ENCODE data around the gene OR10H2. TPM values are rescaled to one million over a fixed set of nuclear protein-coding genes. Genes with fewer than 3 reads are reported as not detected.

OR10H2 gene
- total and polyA plus RNA-seq, 2 of the 8 experiments (the other 6 are each of a cell fraction or from before 2014, with no cell fraction given): not detected

GRCh38 chr19:15748239-15748638 is 20.4 kb downstream of the OR10H2 start:
- Histone ChIP-seq H3K4ac (replicated peaks; ENCODE audit: insufficient read length, low read depth, low read length) (no peak overlapping the region), H4K8ac (ENCODE audit: extremely low read depth, insufficient read depth, low read length) (no peak overlapping the region), H3K23me2 (ENCODE audit: low read depth, low read length) (no peaks in the 10 kb centered on the region), H4K5ac (ENCODE audit: insufficient read length, low read depth, low read length) (no peak overlapping the region), H2AFZ (ENCODE audit: low read length) (no peak overlapping the region), H3K79me2 (ENCODE audit: control insufficient read depth in 1 of 2, insufficient read depth in 2 of 2, low read length in 2 of 2) (no peaks in the 10 kb centered on the region), H3K56ac (replicated peaks; ENCODE audit: insufficient read length, low read depth, low read length) (no peak overlapping the region), H3K23ac (ENCODE audit: insufficient read length) (no peak overlapping the region), H2BK20ac (ENCODE audit: low read length) (no peak overlapping the region), H3K27me3 (replicated peaks in 1 of 4; ENCODE audit: control insufficient read depth in 3 of 4, extremely low read depth in 1 of 4, insufficient read depth in 3 of 4, low read length in 3 of 4) (no peaks in the 10 kb centered on the region), H3K9me3 (ENCODE audit: insufficient read depth in 2 of 2, low read depth in 1 of 2, low read length in 1 of 2) (peaks cover 48 to 65% of the 10 kb centered on the region in 2 experiments), H3K18ac (ENCODE audit: extremely low read depth, low read length) (no peak overlapping the region), H3K4me1 (replicated peaks in 1 of 4; ENCODE audit: control insufficient read depth in 3 of 4, insufficient read depth in 4 of 4, low read length in 3 of 4) (no peaks in the 10 kb centered on the region), H3K9ac (replicated peaks in 1 of 4; ENCODE audit: extremely low read depth in 1 of 4, low read depth in 3 of 4, low read length in 3 of 4) (no peak overlapping the region), H2BK15ac (ENCODE audit: low read length) (no peak overlapping the region), H2BK120ac (replicated peaks; ENCODE audit: low read depth, low read length) (no peak overlapping the region), H3K4me3 (ENCODE audit: extremely low read depth in 1 of 4, insufficient read depth in 2 of 4, low read depth in 3 of 4, low read length in 4 of 4) (no peak overlapping the region), H3K79me1 (ENCODE audit: low read depth, low read length) (no peaks in the 10 kb centered on the region), H4K91ac (replicated peaks; ENCODE audit: insufficient read length, low read length) (no peak overlapping the region), H3K36me3 (ENCODE audit: control insufficient read depth in 2 of 4, insufficient read depth in 4 of 4, low read length in 3 of 4) (no peaks in the 10 kb centered on the region), H2BK5ac (ENCODE audit: low read depth, low read length) (no peak overlapping the region), H3K4me2 (ENCODE audit: insufficient read depth in 1 of 2, low read depth in 2 of 2, low read length in 2 of 2) (no peak overlapping the region), H4K20me1 (replicated peaks in 1 of 2; ENCODE audit: control insufficient read depth in 1 of 2, insufficient read depth in 2 of 2, low read length in 2 of 2) (no peaks in the 10 kb centered on the region), H3K14ac (ENCODE audit: insufficient read length) (no peak overlapping the region), H3K27ac (ENCODE audit: low read depth, low read length) (no peak overlapping the region), H2AK5ac (ENCODE audit: low read depth, low read length) (no peak overlapping the region), H2BK12ac (ENCODE audit: low read depth, low read length) (no peak overlapping the region)
- FAIRE-seq (no peak), DNase-seq (ENCODE audit: low read depth in 1 of 2, low spot score in 2 of 2) (no peak)
- 88% methylated on average over 2 of the region's 2 CpGs; no CpG with 5 or more reads in 1 of the 2 experiments for WGBS, 2 experiments (ENCODE audit: extremely low coverage in 1 of 2, insufficient coverage in 1 of 2, insufficient read length in 1 of 2, insufficient replicate concordance in 2 of 2, low coverage in 1 of 2, low lambda C conversion rate in 2 of 2, missing lambda C conversion rate in 1 of 2)
- CTCF ChIA-PET (ENCODE audit: partially characterized antibody): no interaction called here
- POLR2A ChIA-PET (ENCODE audit: partially characterized antibody): no interaction called here
- no peak for TF ChIP-seq RBBP5 (IDR thresholded peaks at IDR 0.05; ENCODE audit: borderline replicate concordance, low read depth, low read length)
- TF ChIP-seq YY1 (IDR thresholded peaks at IDR 0.05; ENCODE audit: low read depth, low read length): no peak
- TF ChIP-seq SP1 (IDR thresholded peaks at IDR 0.05; ENCODE audit: low read depth, low read length): no peak
- no peak for TF ChIP-seq SIN3A (conservative IDR thresholded peaks at IDR 0.05 in 1 of 2, IDR thresholded peaks at IDR 0.05 in 1 of 2; ENCODE audit: low read depth in 1 of 2, low read length in 2 of 2)
- TF ChIP-seq CREB1 (IDR thresholded peaks at IDR 0.05): no peak
- no peak for TF ChIP-seq CBX5 (IDR thresholded peaks at IDR 0.05; ENCODE audit: low read depth, low read length)
- no peak for TF ChIP-seq JUND (IDR thresholded peaks at IDR 0.05; ENCODE audit: low read length)
- no peak for TF ChIP-seq SIRT6 (IDR thresholded peaks at IDR 0.05; ENCODE audit: low read length)
- no peak for TF ChIP-seq POU5F1 (IDR thresholded peaks at IDR 0.05; ENCODE audit: low read depth, low read length)
- no peak for TF ChIP-seq TAF7 (optimal IDR thresholded peaks at IDR 0.05; ENCODE audit: borderline replicate concordance, low read depth, low read length)
- TF ChIP-seq TBP (IDR thresholded peaks at IDR 0.05; ENCODE audit: low read depth, low read length): no peak
- no peak for TF ChIP-seq CTBP2 (IDR thresholded peaks at IDR 0.05; ENCODE audit: borderline replicate concordance, insufficient read depth, insufficient read length, low read length)
- TF ChIP-seq BACH1 (IDR thresholded peaks at IDR 0.05; ENCODE audit: low read length): no peak
- TF ChIP-seq SRF (IDR thresholded peaks at IDR 0.05; ENCODE audit: low read depth, low read length): no peak
- no peak for TF ChIP-seq CHD2 (IDR thresholded peaks at IDR 0.05; ENCODE audit: low read length)
- no peak for TF ChIP-seq RNF2 (IDR thresholded peaks at IDR 0.05; ENCODE audit: borderline replicate concordance, low read depth, low read length, missing control alignments, poor library complexity, severe bottlenecking)

Data from H1 (cell line).